ENCODE data around the gene SLC25A26.
A peak's percentile ranks its signal among the peaks of the same experiment; 100 is the strongest.

The SLC25A26 gene

DNA sequence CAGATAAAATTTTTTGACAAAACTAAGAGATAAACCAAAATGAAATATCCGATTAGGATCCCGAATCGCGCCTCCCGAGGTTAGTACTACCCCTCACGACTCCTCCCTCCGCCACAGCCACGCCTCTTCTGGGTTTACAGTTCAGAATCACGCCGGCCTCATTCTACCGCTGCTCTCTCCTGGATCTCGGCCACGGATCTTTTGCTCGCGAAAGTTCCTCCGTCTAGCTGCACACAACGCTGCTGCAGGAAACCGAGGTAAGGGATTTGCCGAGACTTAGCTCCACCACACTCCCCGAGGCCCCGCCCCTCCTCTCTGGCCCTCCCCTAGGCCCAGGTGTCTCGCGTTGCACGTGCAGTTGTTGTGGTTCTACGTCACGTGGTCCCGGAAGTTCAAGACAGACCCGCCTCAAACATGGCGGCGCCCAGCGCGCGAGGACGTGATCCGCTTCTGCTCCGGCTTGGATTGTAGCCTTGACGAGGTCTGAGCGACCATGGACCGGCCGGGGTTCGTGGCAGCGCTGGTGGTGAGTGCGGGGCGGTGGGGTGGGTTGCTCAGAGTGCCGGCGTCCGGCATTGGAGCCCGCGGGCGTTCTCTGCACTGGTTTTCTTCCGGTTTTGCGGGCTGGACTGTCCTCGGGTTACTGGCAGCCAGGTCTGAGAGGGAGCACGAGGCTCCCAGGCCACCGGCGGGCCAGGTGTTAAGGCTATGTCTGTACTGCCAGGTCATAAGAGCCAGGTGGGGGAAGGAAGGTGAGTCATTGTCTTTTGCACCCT is at the start of gene SLC25A26:
Gene SLC25A26, plus strand, starts transcription at position 400 of the 776 bp plus-strand sequence. Its CDS starts 94 bp downstream, at position 494.
- H3K27me3 ChIP-seq = no peaks in the 10 kb centered on the region
- no peaks in the 10 kb centered on the region for H4K20me1 ChIP-seq
- H3K4me2 ChIP-seq = peak within 1 kb of the TSS; percentile 88
- H3K4me3 ChIP-seq = peak within 1 kb of the TSS; percentile 90
- peaks cover 18% of the 10 kb centered on the region for H3K4me1 ChIP-seq
- peaks cover 30% of the 10 kb centered on the region for H3K36me3 ChIP-seq
- no peak for TF ChIP-seq Cebpa-rat (IDR thresholded peaks at IDR 0.05)
- H3K27ac ChIP-seq = peak within 1 kb of the TSS; percentile 86
- H3K9me3 ChIP-seq = no peaks in the 10 kb centered on the region
- H3K9ac ChIP-seq = peak within 1 kb of the TSS; percentile 88

DNA sequence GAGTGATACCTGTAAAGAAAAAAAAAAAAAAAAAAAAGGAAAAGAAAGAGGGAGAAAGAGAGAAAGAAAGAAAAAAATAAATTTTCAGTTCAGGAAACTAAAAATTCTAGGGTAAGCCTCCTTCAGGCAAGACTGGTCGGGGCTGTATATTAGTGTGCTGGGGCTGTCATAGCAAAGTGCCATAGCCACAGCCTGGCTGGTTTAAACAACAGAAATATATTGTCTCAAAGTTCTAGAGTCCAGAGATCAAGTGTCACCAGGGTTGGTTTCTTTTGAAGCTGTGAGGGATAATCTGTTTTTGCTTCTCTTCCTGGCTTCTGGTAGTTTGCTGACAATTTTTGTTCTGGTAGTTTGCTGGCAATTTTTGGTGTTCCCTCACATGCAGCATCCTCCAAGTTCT is 48.4 kb upstream of the SLC25A26 start:
- no peaks in the 10 kb centered on the region for H3K27me3 ChIP-seq
- H3K4me2 ChIP-seq = no peak overlapping the region
- no peak for TF ChIP-seq Cebpa-rat (IDR thresholded peaks at IDR 0.05)
- H3K27ac ChIP-seq = no peak overlapping the region
- H3K9me3 ChIP-seq = no peaks in the 10 kb centered on the region
- no peak overlapping the region for H3K4me3 ChIP-seq
- no peaks in the 10 kb centered on the region for H4K20me1 ChIP-seq
- no peak overlapping the region for H3K9ac ChIP-seq
- H3K4me1 ChIP-seq = no peaks in the 10 kb centered on the region
- H3K36me3 ChIP-seq = no peaks in the 10 kb centered on the region

- no peaks in the 10 kb centered on the region for H3K9me3 ChIP-seq
- no peaks in the 10 kb centered on the region for H3K27me3 ChIP-seq
- no peak overlapping the region for H3K4me3 ChIP-seq
- H3K27ac ChIP-seq = no peak overlapping the region
- TF ChIP-seq Cebpa-rat (IDR thresholded peaks at IDR 0.05) = no peak
- no peaks in the 10 kb centered on the region for H4K20me1 ChIP-seq
- H3K36me3 ChIP-seq = no peaks in the 10 kb centered on the region
- no peak overlapping the region for H3K4me2 ChIP-seq
- no peaks in the 10 kb centered on the region for H3K4me1 ChIP-seq
- H3K9ac ChIP-seq = no peak overlapping the region
Measured at GRCh38 chr3:66177026-66177425, 43.8 kb upstream of the SLC25A26 start.

DNA sequence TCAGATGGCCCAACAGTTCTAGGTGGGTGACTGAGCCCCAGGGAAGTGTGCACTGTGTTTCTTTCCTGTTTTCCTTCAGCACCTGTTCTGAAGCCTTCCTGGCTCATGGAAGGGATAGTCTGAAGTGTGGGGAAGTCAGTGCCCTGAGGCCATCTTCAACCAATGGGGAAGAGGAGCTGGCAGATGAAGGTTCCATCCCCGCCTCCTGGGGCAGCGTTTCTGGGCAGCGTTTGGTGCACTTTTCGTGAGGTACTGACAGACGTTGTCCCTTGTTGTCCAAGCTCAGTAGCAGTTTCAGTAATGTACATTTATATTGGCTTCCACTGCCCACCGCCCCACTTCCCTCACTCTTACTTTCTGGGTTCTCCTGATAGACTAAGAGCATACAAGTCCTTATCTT is 42.6 kb upstream of the SLC25A26 start:
- H3K4me2 ChIP-seq = no peak overlapping the region
- no peak overlapping the region for H3K27ac ChIP-seq
- H3K9me3 ChIP-seq = no peaks in the 10 kb centered on the region
- no peaks in the 10 kb centered on the region for H3K36me3 ChIP-seq
- TF ChIP-seq Cebpa-rat (IDR thresholded peaks at IDR 0.05) = no peak
- H3K9ac ChIP-seq = no peak overlapping the region
- H4K20me1 ChIP-seq = no peaks in the 10 kb centered on the region
- H3K4me1 ChIP-seq = no peaks in the 10 kb centered on the region
- no peak overlapping the region for H3K4me3 ChIP-seq
- H3K27me3 ChIP-seq = no peaks in the 10 kb centered on the region

DNA sequence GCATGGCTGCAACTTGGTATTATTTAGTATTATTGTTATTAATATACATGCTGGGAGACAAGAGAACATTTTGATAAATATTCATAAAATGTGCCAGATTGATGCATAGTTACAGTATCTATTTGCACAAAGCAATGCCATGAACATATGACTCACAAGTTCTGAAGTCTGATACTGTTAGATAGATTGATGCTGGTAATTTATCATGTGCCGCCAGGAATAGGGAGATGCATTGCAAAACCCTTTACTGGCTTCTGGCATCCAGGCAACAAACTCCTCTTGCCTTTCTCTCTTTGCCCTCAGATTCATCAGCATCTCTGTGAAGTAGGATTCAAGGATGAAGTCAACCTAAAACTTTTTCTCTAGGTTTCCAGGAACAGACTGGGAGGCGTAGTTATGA is 41.0 kb upstream of the SLC25A26 start:
- Histone ChIP-seq H4K20me1 (no peaks in the 10 kb centered on the region), H3K4me1 (no peaks in the 10 kb centered on the region), H3K4me2 (no peak overlapping the region), H3K27me3 (no peaks in the 10 kb centered on the region), H3K4me3 (no peak overlapping the region), H3K9me3 (no peaks in the 10 kb centered on the region), H3K9ac (no peak overlapping the region), H3K27ac (no peak overlapping the region), H3K36me3 (no peaks in the 10 kb centered on the region)
- no peak for TF ChIP-seq Cebpa-rat (IDR thresholded peaks at IDR 0.05)

- no peaks in the 10 kb centered on the region for H3K4me1 ChIP-seq
- H3K36me3 ChIP-seq = no peaks in the 10 kb centered on the region
- no peak overlapping the region for H3K4me2 ChIP-seq
- no peak overlapping the region for H3K27ac ChIP-seq
- H3K9me3 ChIP-seq = no peaks in the 10 kb centered on the region
- no peak overlapping the region for H3K4me3 ChIP-seq
- H3K27me3 ChIP-seq = no peaks in the 10 kb centered on the region
- H3K9ac ChIP-seq = no peak overlapping the region
- no peaks in the 10 kb centered on the region for H4K20me1 ChIP-seq
- no peak for TF ChIP-seq Cebpa-rat (IDR thresholded peaks at IDR 0.05)
Measured at GRCh38 chr3:66181764-66182163, 39.0 kb upstream of the SLC25A26 start.

DNA sequence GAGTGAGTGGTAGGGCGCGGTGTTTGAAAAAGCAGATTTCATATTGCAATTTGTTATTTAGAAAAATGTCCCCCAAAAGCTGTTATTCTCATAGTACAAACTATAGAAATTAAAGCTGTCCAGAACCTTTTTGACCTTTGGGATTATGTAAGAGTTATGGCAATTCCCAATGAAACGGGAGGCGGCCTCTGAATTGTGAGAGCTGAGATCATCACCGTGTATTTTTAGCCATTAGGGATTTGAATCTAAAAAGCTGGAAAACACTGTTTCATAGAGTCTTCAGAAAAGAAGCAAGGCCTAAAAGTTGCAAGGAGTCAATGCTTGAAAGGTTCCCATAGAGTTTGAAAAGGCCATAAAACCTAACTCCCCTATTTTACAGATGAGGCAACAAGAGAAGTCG is 38.6 kb upstream of the SLC25A26 start:
- H3K4me3 ChIP-seq = no peak overlapping the region
- no peak overlapping the region for H3K9ac ChIP-seq
- no peaks in the 10 kb centered on the region for H3K36me3 ChIP-seq
- no peak for TF ChIP-seq Cebpa-rat (IDR thresholded peaks at IDR 0.05)
- H3K27ac ChIP-seq = no peak overlapping the region
- H3K27me3 ChIP-seq = no peaks in the 10 kb centered on the region
- H4K20me1 ChIP-seq = no peaks in the 10 kb centered on the region
- no peaks in the 10 kb centered on the region for H3K9me3 ChIP-seq
- no peak overlapping the region for H3K4me2 ChIP-seq
- no peaks in the 10 kb centered on the region for H3K4me1 ChIP-seq

GRCh38 chr3:66186545-66186944 is 34.3 kb upstream of the SLC25A26 start:
- Histone ChIP-seq H3K27me3 (no peaks in the 10 kb centered on the region), H3K9me3 (no peaks in the 10 kb centered on the region), H3K27ac (no peak overlapping the region), H3K4me3 (no peak overlapping the region), H3K36me3 (no peaks in the 10 kb centered on the region), H4K20me1 (no peaks in the 10 kb centered on the region), H3K4me2 (no peak overlapping the region), H3K4me1 (no peaks in the 10 kb centered on the region), H3K9ac (no peak overlapping the region)
- no peak for TF ChIP-seq Cebpa-rat (IDR thresholded peaks at IDR 0.05)

- H3K9ac ChIP-seq = no peak overlapping the region
- no peak overlapping the region for H3K4me3 ChIP-seq
- no peaks in the 10 kb centered on the region for H3K36me3 ChIP-seq
- H4K20me1 ChIP-seq = no peaks in the 10 kb centered on the region
- TF ChIP-seq Cebpa-rat (IDR thresholded peaks at IDR 0.05) = no peak
- no peak overlapping the region for H3K4me2 ChIP-seq
- no peaks in the 10 kb centered on the region for H3K27me3 ChIP-seq
- no peaks in the 10 kb centered on the region for H3K9me3 ChIP-seq
- no peak overlapping the region for H3K27ac ChIP-seq
- no peaks in the 10 kb centered on the region for H3K4me1 ChIP-seq
Measured at GRCh38 chr3:66195347-66195783, 25.4 kb upstream of the SLC25A26 start.

DNA sequence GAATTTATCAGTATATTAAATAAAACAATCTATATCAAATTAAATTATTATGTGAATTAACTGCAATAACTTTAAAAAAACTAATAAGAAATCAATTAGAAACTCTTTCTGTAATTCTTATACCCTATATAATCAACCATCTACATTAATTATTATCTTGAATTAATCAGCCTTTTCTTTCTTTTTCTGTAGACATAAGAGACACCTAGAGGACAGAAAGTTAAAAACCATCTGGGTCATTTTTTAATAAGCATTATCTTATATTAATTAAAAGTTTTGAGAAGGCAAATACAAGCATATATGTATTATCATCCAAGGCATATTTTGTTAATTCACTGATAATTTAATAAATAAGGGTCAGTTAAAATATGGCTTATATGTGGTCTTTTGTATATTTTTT is 24.2 kb upstream of the SLC25A26 start:
- H4K20me1 ChIP-seq = no peaks in the 10 kb centered on the region
- no peaks in the 10 kb centered on the region for H3K9me3 ChIP-seq
- H3K4me2 ChIP-seq = no peak overlapping the region
- H3K27me3 ChIP-seq = no peaks in the 10 kb centered on the region
- H3K9ac ChIP-seq = no peak overlapping the region
- no peaks in the 10 kb centered on the region for H3K4me1 ChIP-seq
- no peak overlapping the region for H3K4me3 ChIP-seq
- H3K27ac ChIP-seq = no peak overlapping the region
- H3K36me3 ChIP-seq = no peaks in the 10 kb centered on the region
- no peak for TF ChIP-seq Cebpa-rat (IDR thresholded peaks at IDR 0.05)
